Measurements from ENCODE around the gene MIPEP.
A peak's percentile ranks its signal among the peaks of the same experiment; 100 is the strongest.

Gene MIPEP

DNA sequence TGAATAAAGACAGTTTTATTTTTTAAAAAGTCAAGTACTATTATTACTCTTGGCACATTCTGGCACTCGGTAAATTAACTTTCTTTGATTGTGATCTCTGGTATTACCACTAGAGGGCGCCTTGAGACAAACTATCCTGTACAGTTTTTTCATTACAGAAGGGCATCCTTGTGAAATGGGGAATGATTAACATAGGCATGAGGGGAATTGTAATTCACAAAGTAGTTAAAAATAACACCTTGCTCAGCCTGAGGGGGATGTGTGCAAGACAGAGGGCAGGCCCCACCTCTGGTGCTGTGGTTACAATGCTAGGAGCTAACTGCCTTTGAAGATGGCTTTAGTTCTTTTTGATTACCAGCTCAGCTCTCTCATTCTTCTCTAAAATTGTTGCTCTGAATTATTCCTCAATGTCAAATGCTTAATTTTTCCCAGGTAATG is 32.3 kb upstream of the MIPEP start:
- Histone ChIP-seq H3K27me3 (peaks cover 25% of the 10 kb centered on the region), H3K27ac (peak overlapping the region; percentile 65), H3K9me3 (no peaks in the 10 kb centered on the region), H3K4me1 (ENCODE audit: control insufficient read depth in 1 of 2, insufficient read depth in 1 of 2, low read depth in 1 of 2, low read length in 1 of 2) (peaks cover 18 to 20% of the 10 kb centered on the region in 2 experiments), H3K36me3 (no peaks in the 10 kb centered on the region), H3K4me3 (ENCODE audit: low read depth in 1 of 2, low read length in 1 of 2) (no peak overlapping the region)
- peak; percentile 70 for TF ChIP-seq CTCF (IDR thresholded peaks at IDR 0.05)

GRCh38 chr13:23919006-23919405 is 29.8 kb upstream of the MIPEP start:
- no peaks in the 10 kb centered on the region for H3K9me3 ChIP-seq
- TF ChIP-seq CTCF (IDR thresholded peaks at IDR 0.05): no peak
- no peak overlapping the region for H3K4me3 ChIP-seq (ENCODE audit: low read depth in 1 of 2, low read length in 1 of 2)
- no peak overlapping the region for H3K27ac ChIP-seq
- H3K27me3 ChIP-seq: peaks cover 4% of the 10 kb centered on the region
- H3K36me3 ChIP-seq: no peaks in the 10 kb centered on the region
- H3K4me1 ChIP-seq (ENCODE audit: control insufficient read depth in 1 of 2, insufficient read depth in 1 of 2, low read depth in 1 of 2, low read length in 1 of 2): peaks cover 18 to 20% of the 10 kb centered on the region in 2 experiments

GRCh38 chr13:23918208-23918607 is 29.0 kb upstream of the MIPEP start:
- no peaks in the 10 kb centered on the region for H3K9me3 ChIP-seq
- no peak overlapping the region for H3K4me3 ChIP-seq (ENCODE audit: low read depth in 1 of 2, low read length in 1 of 2)
- no peak overlapping the region for H3K27ac ChIP-seq
- peaks cover 18 to 20% of the 10 kb centered on the region in 2 experiments for H3K4me1 ChIP-seq (ENCODE audit: control insufficient read depth in 1 of 2, insufficient read depth in 1 of 2, low read depth in 1 of 2, low read length in 1 of 2)
- no peak for TF ChIP-seq CTCF (IDR thresholded peaks at IDR 0.05)
- H3K36me3 ChIP-seq: no peaks in the 10 kb centered on the region
- peaks cover 4% of the 10 kb centered on the region for H3K27me3 ChIP-seq

- H3K4me1 ChIP-seq (ENCODE audit: control insufficient read depth in 1 of 2, insufficient read depth in 1 of 2, low read depth in 1 of 2, low read length in 1 of 2): no peaks in the 10 kb centered on the region
- H3K9me3 ChIP-seq: no peaks in the 10 kb centered on the region
- no peaks in the 10 kb centered on the region for H3K36me3 ChIP-seq
- peaks cover 6% of the 10 kb centered on the region for H3K27me3 ChIP-seq
- no peak overlapping the region for H3K4me3 ChIP-seq (ENCODE audit: low read depth in 1 of 2, low read length in 1 of 2)
- TF ChIP-seq CTCF (IDR thresholded peaks at IDR 0.05): no peak
- no peak overlapping the region for H3K27ac ChIP-seq
These were observed 26.1 kb upstream of the MIPEP start for GRCh38 chr13:23915308-23915707.

- Histone ChIP-seq H3K9me3 (no peaks in the 10 kb centered on the region), H3K4me3 (ENCODE audit: low read depth in 1 of 2, low read length in 1 of 2) (no peak overlapping the region), H3K27ac (no peak overlapping the region), H3K36me3 (no peaks in the 10 kb centered on the region), H3K4me1 (ENCODE audit: control insufficient read depth in 1 of 2, insufficient read depth in 1 of 2, low read depth in 1 of 2, low read length in 1 of 2) (no peaks in the 10 kb centered on the region), H3K27me3 (peaks cover 29% of the 10 kb centered on the region)
- no peak for TF ChIP-seq CTCF (IDR thresholded peaks at IDR 0.05)
These were observed 23.3 kb upstream of the MIPEP start for GRCh38 chr13:23912469-23912868.

- no peak for TF ChIP-seq CTCF (IDR thresholded peaks at IDR 0.05)
- no peaks in the 10 kb centered on the region for H3K4me1 ChIP-seq (ENCODE audit: control insufficient read depth in 1 of 2, insufficient read depth in 1 of 2, low read depth in 1 of 2, low read length in 1 of 2)
- H3K27me3 ChIP-seq: peaks cover 52% of the 10 kb centered on the region
- H3K36me3 ChIP-seq: no peaks in the 10 kb centered on the region
- no peak overlapping the region for H3K27ac ChIP-seq
- no peaks in the 10 kb centered on the region for H3K9me3 ChIP-seq
- H3K4me3 ChIP-seq (ENCODE audit: low read depth in 1 of 2, low read length in 1 of 2): no peak overlapping the region
These were observed 20.4 kb upstream of the MIPEP start for GRCh38 chr13:23909606-23910005.
